PC-3 (cell line): Measurements from ENCODE around the gene OXNAD1. TPM values are rescaled to one million over a fixed set of nuclear protein-coding genes. Genes with fewer than 3 reads are reported as not detected.

ENCODE experiments used
- ATAC-seq: fragments of 200-7000 bp; cut with Tn5 transposase; 2 replicates; pipeline ENCODE4 v1.9.1; 2020; ENCODE audit warnings: mild to moderate bottlenecking, moderate library complexity
- BruUV-seq: library from RNA; stranded (reverse); fragments of 400-500 nt; replicated peaks from 2 replicates; lab custom pipeline; 2021; lab: Mats Ljungman, UMichigan
- CTCF ChIA-PET: fragments of 300-600 bp; sonication (Branson Sonifier 250); formaldehyde crosslinking; loops from one replicate; lab custom pipeline; 2022; ENCODE audit warnings: antibody characterized with exemption; lab: Charles Lee
- POLR2A ChIA-PET: fragments of 300-600 bp; sonication (Branson Sonifier 250); formaldehyde crosslinking; loops from one replicate; lab custom pipeline; 2022; ENCODE audit warnings: antibody characterized with exemption; ENCODE audit not compliant: unreplicated experiment; lab: Charles Lee
- DNase-seq: peaks from one replicate; pipeline ENCODE4 v3.0.0-alpha.2; 2015
- H2AFZ ChIP-seq: fragments of 300-600 bp; sonication (generic); 2 replicates; pipeline ENCODE4 v1.6.0; 2016; ENCODE audit warnings: antibody characterized with exemption, low read length
- H3F3A ChIP-seq: fragments of 300-600 bp; sonication (generic); one replicate; pipeline ENCODE4 v1.6.0; 2017; ENCODE audit warnings: antibody characterized with exemption, low read length, control low read depth, mild to moderate bottlenecking; ENCODE audit not compliant: unreplicated experiment
- H3K27ac ChIP-seq: fragments of 300-600 bp; sonication (generic); 2 replicates; pipeline ENCODE4 v1.5.1; 2016; ENCODE audit warnings: mild to moderate bottlenecking, low read length
- H3K27me3 ChIP-seq: fragments of 300-600 bp; sonication (generic); 2 replicates; pipeline ENCODE4 v1.6.1; 2016; ENCODE audit warnings: low read length, mixed read lengths
- H3K36me3 ChIP-seq: fragments of 300-600 bp; sonication (generic); 2 replicates; pipeline ENCODE4 v1.6.1; 2016; ENCODE audit warnings: low read depth, mixed run types, low read length, mixed read lengths
- H3K4me1 ChIP-seq: fragments of 300-600 bp; sonication (generic); 2 replicates; pipeline ENCODE4 v1.5.1; 2016; ENCODE audit warnings: low read length; ENCODE audit not compliant: insufficient read depth
- H3K4me2 ChIP-seq: fragments of 300-600 bp; sonication (generic); 2 replicates; pipeline ENCODE4 v1.6.0; 2016; ENCODE audit warnings: low read length
- H3K4me3 ChIP-seq: fragments of 300-600 bp; sonication (generic); 2 replicates; pipeline ENCODE4 v1.5.1; 2016; ENCODE audit warnings: mild to moderate bottlenecking, low read length, mixed read lengths
- H3K79me2 ChIP-seq: fragments of 300-600 bp; sonication (generic); 2 replicates; pipeline ENCODE4 v1.6.1; 2017; ENCODE audit warnings: low read length, mixed read lengths
- H3K9ac ChIP-seq: fragments of 300-600 bp; sonication (generic); 2 replicates; pipeline ENCODE4 v1.6.0; 2016; ENCODE audit warnings: mild to moderate bottlenecking, low read length
- H3K9me2 ChIP-seq: fragments of 300-600 bp; sonication (generic); replicated peaks from 2 replicates; pipeline ENCODE4 v1.6.1; 2016; ENCODE audit warnings: mixed run types, low read length, mixed read lengths
- H3K9me3 ChIP-seq: fragments of 300-600 bp; sonication (generic); 2 replicates; pipeline ENCODE4 v1.6.1; 2016; ENCODE audit warnings: low read length, mixed read lengths
- H4K20me1 ChIP-seq: fragments of 300-600 bp; sonication (generic); 2 replicates; pipeline ENCODE4 v1.6.1; 2016; ENCODE audit warnings: low read length, mixed read lengths
- EZH2 ChIP-seq: fragments of 300-600 bp; sonication (generic); IDR thresholded peaks from one replicate; pipeline ENCODE4 v1.6.1; 2017; ENCODE audit warnings: antibody characterized with exemption, mild to moderate bottlenecking, low read length; ENCODE audit not compliant: unreplicated experiment
- EZH2phosphoT487 ChIP-seq: fragments of 300-600 bp; sonication (generic); IDR thresholded peaks from 2 replicates; pipeline ENCODE4 v1.6.1; 2018; ENCODE audit warnings: mild to moderate bottlenecking, antibody characterized with exemption, low read length, borderline replicate concordance
- intact Hi-C: fragments of 100-400 bp; cut with micrococcal nuclease; formaldehyde crosslinking; loops from 2 replicates; pipeline ENCODE4 v1.9.0; 2023
- total RNA-seq: library from RNA; depleted of rRNA; stranded (reverse); fragments of >200 nt; gene quantifications from 2 replicates; pipeline ENCODE4 v1.2.3, GENCODE V29; 2014
- TF ChIP-seq, protein P1 (sequence below): fragments of 300-600 bp; sonication (generic); conservative IDR thresholded peaks from 2 replicates; pipeline ENCODE4 v1.5.1; 2017; ENCODE audit warnings: antibody characterized with exemption, low read depth, mild to moderate bottlenecking, low read length

OXNAD1 gene
- total RNA-seq, 1 experiment from 2014 or later = 20.5 TPM

GRCh38 chr3:16329036-16329825, 64.2 kb downstream of the OXNAD1 start:
- BruUV-seq = no TSS peak
- TF ChIP-seq, protein P1, sequence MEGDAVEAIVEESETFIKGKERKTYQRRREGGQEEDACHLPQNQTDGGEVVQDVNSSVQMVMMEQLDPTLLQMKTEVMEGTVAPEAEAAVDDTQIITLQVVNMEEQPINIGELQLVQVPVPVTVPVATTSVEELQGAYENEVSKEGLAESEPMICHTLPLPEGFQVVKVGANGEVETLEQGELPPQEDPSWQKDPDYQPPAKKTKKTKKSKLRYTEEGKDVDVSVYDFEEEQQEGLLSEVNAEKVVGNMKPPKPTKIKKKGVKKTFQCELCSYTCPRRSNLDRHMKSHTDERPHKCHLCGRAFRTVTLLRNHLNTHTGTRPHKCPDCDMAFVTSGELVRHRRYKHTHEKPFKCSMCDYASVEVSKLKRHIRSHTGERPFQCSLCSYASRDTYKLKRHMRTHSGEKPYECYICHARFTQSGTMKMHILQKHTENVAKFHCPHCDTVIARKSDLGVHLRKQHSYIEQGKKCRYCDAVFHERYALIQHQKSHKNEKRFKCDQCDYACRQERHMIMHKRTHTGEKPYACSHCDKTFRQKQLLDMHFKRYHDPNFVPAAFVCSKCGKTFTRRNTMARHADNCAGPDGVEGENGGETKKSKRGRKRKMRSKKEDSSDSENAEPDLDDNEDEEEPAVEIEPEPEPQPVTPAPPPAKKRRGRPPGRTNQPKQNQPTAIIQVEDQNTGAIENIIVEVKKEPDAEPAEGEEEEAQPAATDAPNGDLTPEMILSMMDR = no peak
- TF ChIP-seq EZH2 = no peak
- TF ChIP-seq EZH2phosphoT487 = no peak

GRCh38 chr3:16329826-16330129, 64.8 kb downstream of the OXNAD1 start:
- no peaks in the 10 kb centered on the region for H3F3A ChIP-seq
- BruUV-seq = no TSS peak
- H3K79me2 ChIP-seq = no peaks in the 10 kb centered on the region
- DNase-seq (no peak), ATAC-seq (no peak)
- intact Hi-C loops = no loop called here
- H3K27me3 ChIP-seq = no peaks in the 10 kb centered on the region
- no peaks in the 10 kb centered on the region for H3K4me1 ChIP-seq
- no peaks in the 10 kb centered on the region for H4K20me1 ChIP-seq
- no peak overlapping the region for H3K4me2 ChIP-seq
- no peaks in the 10 kb centered on the region for H3K9me3 ChIP-seq
- H3K27ac ChIP-seq = no peak overlapping the region
- no peaks in the 10 kb centered on the region for H3K9me2 ChIP-seq
- ChIA-PET CTCF (no interaction called here), POLR2A (no interaction called here)
- H2AFZ ChIP-seq = no peak overlapping the region
- H3K9ac ChIP-seq = no peak overlapping the region
- H3K36me3 ChIP-seq = peaks cover 22% of the 10 kb centered on the region
- no peak for TF ChIP-seq EZH2
- TF ChIP-seq EZH2phosphoT487 = no peak
- TF ChIP-seq, protein P1 = no peak
- no peak overlapping the region for H3K4me3 ChIP-seq

More at GRCh38 chr3:16329036-16329825, 64.2 kb downstream of the OXNAD1 start:
- Histone ChIP-seq H3K4me2 (no peak overlapping the region), H3K4me1 (no peaks in the 10 kb centered on the region), H4K20me1 (no peaks in the 10 kb centered on the region), H3K36me3 (peaks cover 19% of the 10 kb centered on the region), H3K9me3 (no peaks in the 10 kb centered on the region), H3K9ac (no peak overlapping the region), H3K4me3 (no peak overlapping the region), H3K27me3 (no peaks in the 10 kb centered on the region), H3K79me2 (no peaks in the 10 kb centered on the region), H3K27ac (no peak overlapping the region), H3F3A (no peaks in the 10 kb centered on the region), H3K9me2 (no peaks in the 10 kb centered on the region), H2AFZ (no peak overlapping the region)
- DNase-seq (no peak), ATAC-seq (no peak)
- ChIA-PET CTCF (no interaction called here), POLR2A (no interaction called here)
- intact Hi-C loops = no loop called here

- no peak overlapping the region for H3K9ac ChIP-seq
- H3K4me2 ChIP-seq = no peak overlapping the region
- H4K20me1 ChIP-seq = no peaks in the 10 kb centered on the region
- no peaks in the 10 kb centered on the region for H3F3A ChIP-seq
- intact Hi-C loops = no loop called here
- BruUV-seq = no TSS peak
- H3K36me3 ChIP-seq = peaks cover 17% of the 10 kb centered on the region
- no peak overlapping the region for H3K27ac ChIP-seq
- ChIA-PET POLR2A (no interaction called here), CTCF (no interaction called here)
- DNase-seq (no peak), ATAC-seq (no peak)
- no peak for TF ChIP-seq EZH2
- TF ChIP-seq, protein P1 = no peak
- no peak for TF ChIP-seq EZH2phosphoT487
- no peak overlapping the region for H3K4me3 ChIP-seq
- no peaks in the 10 kb centered on the region for H3K9me3 ChIP-seq
- H3K4me1 ChIP-seq = no peaks in the 10 kb centered on the region
- H3K9me2 ChIP-seq = no peaks in the 10 kb centered on the region
- no peaks in the 10 kb centered on the region for H3K27me3 ChIP-seq
- H3K79me2 ChIP-seq = no peaks in the 10 kb centered on the region
- H2AFZ ChIP-seq = no peak overlapping the region
Observed at GRCh38 chr3:16330351-16330750, 65.3 kb downstream of the OXNAD1 start.
